Measurements from ENCODE around the gene RNMT.

- TF ChIP-seq CTCF (conservative IDR thresholded peaks at IDR 0.05; ENCODE audit: low read depth in 2 of 2) (no peak), POLR2AphosphoS5 (IDR thresholded peaks at IDR 0.05; ENCODE audit: low read depth) (no peak), ZNF114 (CRISPR knock-in tag; IDR thresholded peaks at IDR 0.05) (no peak), STAT1 (IDR thresholded peaks at IDR 0.05; ENCODE audit: unreplicated experiment) (no peak), EZH2 (IDR thresholded peaks at IDR 0.05; ENCODE audit: low read depth, unreplicated experiment) (no peak), CREB1 (CRISPR knock-in tag; IDR thresholded peaks at IDR 0.05; ENCODE audit: low read depth) (no peak), REST (IDR thresholded peaks at IDR 0.05; ENCODE audit: unreplicated experiment) (no peak)
Observed at GRCh38 chr18:13791181-13791580, 64.7 kb downstream of the RNMT start.
